ENCODE data around the gene ADARB1. TPM values are rescaled to one million over a fixed set of nuclear protein-coding genes. Genes with fewer than 3 reads are reported as not detected.

The ADARB1 gene
- total RNA-seq, 1 experiment from 2014 or later, result 5.0 TPM

- DNase-seq (ENCODE audit: low spot score), result no peak
Measured at GRCh38 chr21:45224189-45224938, 150.0 kb downstream of the ADARB1 start.

GRCh38 chr21:45225041-45225740 lies 150.8 kb downstream of the ADARB1 start:
- no peak for DNase-seq (ENCODE audit: low spot score)

DNA sequence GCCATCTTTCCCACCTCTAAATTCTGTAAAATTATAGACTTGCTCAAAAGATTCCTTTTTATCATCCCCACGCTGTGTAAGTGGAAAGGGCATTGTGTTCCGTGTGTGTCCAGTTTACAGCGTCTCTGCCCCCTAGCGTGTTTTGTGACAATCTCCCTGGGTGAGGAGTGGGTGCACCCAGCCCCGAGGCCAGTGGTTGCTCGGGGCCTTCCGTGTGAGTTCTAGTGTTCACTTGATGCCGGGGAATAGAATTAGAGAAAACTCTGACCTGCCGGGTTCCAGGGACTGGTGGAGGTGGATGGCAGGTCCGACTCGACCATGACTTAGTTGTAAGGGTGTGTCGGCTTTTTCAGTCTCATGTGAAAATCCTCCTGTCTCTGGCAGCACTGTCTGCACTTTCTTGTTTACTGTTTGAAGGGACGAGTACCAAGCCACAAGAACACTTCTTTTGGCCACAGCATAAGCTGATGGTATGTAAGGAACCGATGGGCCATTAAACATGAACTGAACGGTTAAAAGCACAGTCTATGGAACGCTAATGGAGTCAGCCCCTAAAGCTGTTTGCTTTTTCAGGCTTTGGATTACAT lies 151.5 kb downstream of the ADARB1 start:
- DNase-seq (ENCODE audit: low spot score), result no peak

- DNase-seq (ENCODE audit: low spot score), result no peak
Measured at GRCh38 chr21:45226540-45227326, 152.4 kb downstream of the ADARB1 start.

GRCh38 chr21:45227735-45228134 lies 153.4 kb downstream of the ADARB1 start:
- DNase-seq (ENCODE audit: low spot score), result no peak

GRCh38 chr21:45228171-45228641 lies 153.8 kb downstream of the ADARB1 start:
- DNase-seq (ENCODE audit: low spot score), result peak; percentile 52

DNA sequence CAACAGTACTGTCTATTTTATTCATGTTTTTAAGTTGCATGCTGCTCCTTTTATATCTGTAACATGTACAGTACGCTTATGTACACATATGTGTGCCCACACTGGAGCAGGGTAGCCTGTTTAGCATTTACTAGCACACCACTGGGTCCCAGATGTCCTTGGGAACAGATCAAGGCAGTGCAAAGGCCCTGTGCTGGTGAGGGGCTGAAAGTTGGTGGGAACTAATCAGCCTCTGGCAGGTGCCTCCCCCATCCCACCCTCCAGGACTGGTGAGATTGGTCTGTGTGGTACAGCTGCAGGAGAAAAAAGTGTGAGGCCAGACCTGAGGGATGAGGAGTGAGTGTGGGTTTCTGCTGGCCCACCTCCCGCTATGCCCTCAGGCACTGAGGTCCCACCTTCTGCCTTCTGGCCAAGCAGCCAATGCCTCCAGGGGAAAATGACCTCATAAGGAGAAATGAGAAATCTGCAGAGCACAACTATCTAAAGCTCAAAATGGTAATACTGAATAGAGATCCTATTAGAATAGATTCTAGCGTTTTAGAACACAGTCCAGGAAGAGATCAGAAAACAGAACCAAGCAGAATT lies 154.4 kb downstream of the ADARB1 start:
- DNase-seq (ENCODE audit: low spot score), result no peak

DNA sequence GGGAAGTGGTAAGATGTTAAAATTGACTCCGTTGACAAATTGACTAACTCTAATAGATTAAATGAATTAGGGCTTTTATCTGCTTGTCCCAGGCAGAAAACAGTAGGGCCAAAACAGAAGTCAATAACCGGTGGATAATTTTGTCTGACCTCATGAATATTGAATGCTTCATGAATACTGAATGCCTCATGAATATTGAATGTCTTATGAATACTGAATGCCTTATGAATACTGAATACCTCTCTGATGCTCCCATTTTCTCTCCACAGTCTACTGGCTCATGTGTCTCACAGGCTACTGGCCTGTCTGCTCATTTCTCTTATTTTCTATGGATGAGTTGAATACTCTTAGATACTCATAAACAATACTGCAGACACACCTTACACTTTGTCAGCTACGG lies 157.3 kb downstream of the ADARB1 start:
- no peak for DNase-seq (ENCODE audit: low spot score)

DNA sequence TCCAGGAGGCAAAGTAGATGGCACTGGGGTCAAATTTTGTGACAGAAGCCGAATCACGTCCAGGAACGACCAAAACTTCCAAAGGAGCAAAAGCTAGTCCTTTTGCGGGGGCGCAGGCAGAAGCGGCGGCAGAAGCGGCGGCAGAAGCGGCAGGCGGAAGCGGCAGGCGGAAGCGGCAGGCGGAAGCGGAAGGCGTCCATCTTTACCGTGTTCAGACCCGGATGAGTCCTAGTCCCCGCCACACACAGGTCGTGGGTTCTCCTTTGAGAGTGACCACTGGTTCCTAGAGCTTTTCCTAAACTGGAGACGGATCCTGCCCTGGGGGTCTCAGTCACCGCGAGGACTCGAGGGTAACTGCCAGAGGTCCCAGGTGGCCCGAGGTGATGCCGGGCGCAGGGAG lies 159.7 kb downstream of the ADARB1 start:
- DNase-seq (ENCODE audit: low spot score), result no peak

DNA sequence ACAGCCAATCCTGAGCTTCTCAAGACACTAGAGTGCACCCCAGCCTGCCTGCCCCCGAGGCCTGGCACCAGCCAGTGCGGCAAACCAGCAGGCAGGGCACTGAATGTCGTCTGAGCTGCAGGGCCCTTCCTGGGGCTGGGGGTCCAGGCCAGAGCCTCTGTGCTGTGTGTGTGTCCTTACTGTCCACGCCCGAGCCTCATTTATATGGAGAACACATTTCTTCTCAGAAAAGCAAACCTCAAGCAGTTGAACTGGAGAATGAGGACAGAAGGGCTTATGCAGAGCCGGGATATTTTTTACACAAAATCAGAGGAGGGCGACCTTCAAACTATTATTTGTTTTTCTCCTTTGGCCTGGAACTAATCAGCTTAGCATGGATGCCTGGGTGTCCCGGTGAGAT lies 160.6 kb downstream of the ADARB1 start:
- DNase-seq (ENCODE audit: low spot score), result no peak

DNA sequence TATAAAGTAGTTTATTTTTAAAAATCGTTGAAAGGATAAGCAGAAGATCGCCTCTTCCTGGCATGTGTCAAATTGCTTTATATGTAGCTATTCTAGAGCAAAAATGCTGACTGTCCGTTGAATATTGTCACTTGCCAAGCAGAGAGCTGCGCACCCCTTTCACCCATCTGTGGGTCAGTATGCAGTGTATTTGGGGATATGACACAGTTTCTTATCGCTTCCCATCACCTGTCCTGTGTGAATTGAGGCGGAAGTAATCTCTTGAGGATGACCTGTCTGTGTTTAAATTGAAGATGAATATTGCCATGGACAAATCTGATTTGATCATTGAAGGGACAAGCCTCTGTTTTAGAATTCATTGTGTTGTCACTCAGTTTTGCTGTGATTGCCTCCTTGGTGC lies 161.1 kb downstream of the ADARB1 start:
- DNase-seq (ENCODE audit: low spot score), result no peak

- peak; percentile 52 for DNase-seq (ENCODE audit: low spot score)
Measured at GRCh38 chr21:45236481-45236880, 162.1 kb downstream of the ADARB1 start.

DNA sequence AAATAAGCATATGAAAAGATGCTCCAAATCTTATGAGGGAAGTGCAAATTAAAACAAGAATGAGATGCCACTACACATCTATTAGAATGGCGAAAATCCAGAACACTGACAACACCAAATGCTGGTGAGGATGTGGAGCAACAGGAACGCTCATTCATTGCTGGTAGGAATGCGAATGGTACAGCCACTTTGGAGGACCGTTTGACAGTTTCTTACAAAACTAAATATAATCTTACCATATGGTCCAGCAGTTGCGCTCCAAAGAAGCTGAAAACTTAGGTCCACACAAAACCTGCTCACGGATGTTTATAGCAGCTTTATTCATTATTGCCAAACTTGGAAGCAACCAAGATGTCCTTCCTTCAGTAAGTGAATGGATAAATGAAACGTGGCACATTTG lies 163.0 kb downstream of the ADARB1 start:
- no peak for DNase-seq (ENCODE audit: low spot score)

DNA sequence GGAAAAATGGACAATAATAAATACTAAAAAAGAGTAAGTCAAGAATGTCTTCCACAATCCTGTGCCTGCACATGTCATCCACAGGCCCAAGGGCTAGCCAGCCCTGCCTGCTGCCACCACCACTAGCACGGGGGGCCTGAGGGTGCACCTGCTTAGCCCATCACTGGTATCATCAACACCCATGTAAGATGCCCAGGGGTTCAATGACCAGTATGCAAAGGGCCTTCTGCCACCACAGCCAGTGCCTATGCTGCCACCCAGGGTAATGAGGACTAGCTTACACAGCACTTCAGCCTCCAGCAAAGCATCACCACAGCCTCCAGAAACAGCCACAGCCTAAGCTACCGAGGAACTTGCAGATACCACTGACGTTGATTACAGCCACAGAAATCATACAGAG lies 167.0 kb downstream of the ADARB1 start:
- no peak for DNase-seq (ENCODE audit: low spot score)

GRCh38 chr21:45243603-45244002 lies 169.2 kb downstream of the ADARB1 start:
- DNase-seq (ENCODE audit: low spot score), result no peak

DNA sequence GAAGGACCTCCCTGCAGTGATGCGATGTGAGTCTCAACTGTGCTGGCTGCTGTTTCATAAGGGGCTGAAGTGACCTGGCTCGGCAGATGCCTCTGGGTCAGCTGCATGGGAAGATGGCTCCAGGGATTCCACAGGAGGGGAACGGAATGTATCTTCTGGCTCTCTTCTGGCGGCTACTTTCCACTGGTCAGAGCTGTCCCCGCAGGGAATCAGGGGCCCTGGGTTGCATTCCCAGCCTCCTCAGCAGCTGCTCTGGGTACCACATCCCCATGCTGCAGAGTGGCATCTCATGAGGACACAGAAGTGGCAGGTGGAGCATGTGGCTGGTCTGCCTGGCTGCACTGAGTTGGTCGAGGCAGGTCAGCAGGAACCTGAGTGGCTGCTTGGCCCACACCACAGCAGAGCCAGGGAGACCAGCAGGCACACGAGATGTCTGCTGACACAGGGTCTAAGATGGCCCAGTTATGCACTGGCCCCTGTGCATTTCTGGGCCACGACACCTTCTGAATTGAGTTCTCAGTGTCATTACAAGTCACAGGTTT lies 170.5 kb downstream of the ADARB1 start:
- DNase-seq (ENCODE audit: low spot score), result no peak

- no peak for DNase-seq (ENCODE audit: low spot score)
Measured at GRCh38 chr21:45246386-45247320, 172.3 kb downstream of the ADARB1 start.

- no peak for DNase-seq (ENCODE audit: low spot score)
Measured at GRCh38 chr21:45248301-45248892, 174.0 kb downstream of the ADARB1 start.

GRCh38 chr21:45248893-45249381 lies 174.6 kb downstream of the ADARB1 start:
- DNase-seq (ENCODE audit: low spot score), result no peak

DNA sequence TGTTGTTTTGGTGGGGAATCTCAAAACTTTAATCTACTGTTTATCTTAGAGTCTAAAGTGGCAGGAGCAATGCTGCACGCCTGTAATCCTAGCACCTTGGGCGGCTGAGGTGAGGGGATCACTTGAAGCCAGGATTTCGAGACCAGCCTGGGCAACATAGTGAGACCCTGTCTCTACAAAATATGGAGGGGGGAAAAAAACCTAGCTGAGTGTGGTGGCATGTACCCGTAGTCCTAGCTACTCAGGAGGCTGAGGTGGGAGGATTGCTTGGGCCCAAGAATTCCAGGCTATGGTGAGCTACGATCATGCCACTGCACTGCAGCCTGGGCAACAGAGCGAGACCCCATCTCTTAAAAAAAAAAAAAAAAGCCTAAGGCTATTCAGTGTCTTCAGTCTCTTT lies 175.2 kb downstream of the ADARB1 start:
- DNase-seq (ENCODE audit: low spot score), result no peak
